A549 treated with CpdA at 1 μM for 4 hours (cell line): ENCODE measurements around the gene ANTXR2. TPM values are rescaled to one million over a fixed set of nuclear protein-coding genes. Genes with fewer than 3 reads are reported as not detected.

Experiments
- total RNA-seq: library from RNA; stranded (reverse); fragments of 200-300 nt; extraction: Qiagen RNA extraction; gene quantifications from 5 replicates; pipeline ENCODE4 v1.2.3, GENCODE V29; 2022; ENCODE audit warnings: low read depth

Gene ANTXR2
- 3.7 to 6.3 TPM (median 5.2 TPM) in 5 replicates for total RNA-seq

GRCh38 chr4:80072744-80073472, at the start of gene ANTXR2:
TSS of gene ANTXR2 (minus strand) at chr4:80073229. CDS start at chr4:80072560, 669 bp downstream.

Other genes starting within 250 kb of the ANTXR2 start
- 0.22 to 0.60 TPM (median 0.33 TPM) in 5 replicates for gene PRDM8, start 124.3 kb upstream of the ANTXR2 start, total RNA-seq
- 0.20 to 0.56 TPM (median 0.42 TPM) in 5 replicates for gene FGF5, start 193.4 kb upstream of the ANTXR2 start, total RNA-seq